Measurements from ENCODE around the gene FUBP3. TPM values are rescaled to one million over a fixed set of nuclear protein-coding genes. Genes with fewer than 3 reads are reported as not detected.

Gene FUBP3
- polyA plus RNA-seq, 1 experiment: 38.8 TPM

GRCh38 chr9:130668659-130669058, 89.3 kb downstream of the FUBP3 start:
- no peaks in the 10 kb centered on the region for H3K36me3 ChIP-seq (ENCODE audit: control insufficient read depth, insufficient read depth, low read length)
- DNase-seq (ENCODE audit: low read depth): no peak
- CTCF ChIA-PET: interaction anchor here (1.5 kb wide), 2 partner anchors 14 to 42 kb away, joined by 4 to 6 read pairs; no protein-coding TSS in a partner anchor
- no peak overlapping the region for H3K4me3 ChIP-seq (ENCODE audit: low read depth, low read length)
- POLR2A ChIA-PET: no interaction called here
- TF ChIP-seq CTCF (IDR thresholded peaks at IDR 0.05; ENCODE audit: insufficient read depth, low read depth, low read length): no peak
- peaks cover 41% of the 10 kb centered on the region for H3K27me3 ChIP-seq (ENCODE audit: control insufficient read depth, insufficient read depth, low read length)

- no peak for TF ChIP-seq CTCF (IDR thresholded peaks at IDR 0.05; ENCODE audit: insufficient read depth, low read depth, low read length)
- no peak for DNase-seq (ENCODE audit: low read depth)
- Histone ChIP-seq H3K4me3 (ENCODE audit: low read depth, low read length) (no peak overlapping the region), H3K27me3 (ENCODE audit: control insufficient read depth, insufficient read depth, low read length) (peaks cover 29% of the 10 kb centered on the region), H3K36me3 (ENCODE audit: control insufficient read depth, insufficient read depth, low read length) (no peaks in the 10 kb centered on the region)
- ChIA-PET POLR2A (no interaction called here), CTCF (interaction anchor here (0.6 kb wide), 2 partner anchors 16 to 113 kb away, joined by 3 to 4 read pairs; no protein-coding TSS in a partner anchor)
Observed at GRCh38 chr9:130669965-130670364, 90.6 kb downstream of the FUBP3 start.

GRCh38 chr9:130670644-130671043, 91.3 kb downstream of the FUBP3 start:
- no peak for DNase-seq (ENCODE audit: low read depth)
- Histone ChIP-seq H3K27me3 (ENCODE audit: control insufficient read depth, insufficient read depth, low read length) (peaks cover 26% of the 10 kb centered on the region), H3K36me3 (ENCODE audit: control insufficient read depth, insufficient read depth, low read length) (no peaks in the 10 kb centered on the region), H3K4me3 (ENCODE audit: low read depth, low read length) (no peak overlapping the region)
- no peak for TF ChIP-seq CTCF (IDR thresholded peaks at IDR 0.05; ENCODE audit: insufficient read depth, low read depth, low read length)
- ChIA-PET CTCF (no interaction called here), POLR2A (no interaction called here)

- TF ChIP-seq CTCF (IDR thresholded peaks at IDR 0.05; ENCODE audit: insufficient read depth, low read depth, low read length): no peak
- POLR2A ChIA-PET: no interaction called here
- Histone ChIP-seq H3K36me3 (ENCODE audit: control insufficient read depth, insufficient read depth, low read length) (no peaks in the 10 kb centered on the region), H3K4me3 (ENCODE audit: low read depth, low read length) (no peak overlapping the region), H3K27me3 (ENCODE audit: control insufficient read depth, insufficient read depth, low read length) (peaks cover 11% of the 10 kb centered on the region)
- DNase-seq (ENCODE audit: low read depth): no peak
- CTCF ChIA-PET: interaction anchor here (1.3 to 1.7 kb wide), 2 partner anchors 10 to 12 kb away, joined by 6 to 7 read pairs; no protein-coding TSS in a partner anchor
Observed at GRCh38 chr9:130672466-130672865, 93.1 kb downstream of the FUBP3 start.

- no peak for DNase-seq (ENCODE audit: low read depth)
- no peak for TF ChIP-seq CTCF (IDR thresholded peaks at IDR 0.05; ENCODE audit: insufficient read depth, low read depth, low read length)
- no peak overlapping the region for H3K4me3 ChIP-seq (ENCODE audit: low read depth, low read length)
- H3K27me3 ChIP-seq (ENCODE audit: control insufficient read depth, insufficient read depth, low read length): peaks cover 6% of the 10 kb centered on the region
- no peaks in the 10 kb centered on the region for H3K36me3 ChIP-seq (ENCODE audit: control insufficient read depth, insufficient read depth, low read length)
- ChIA-PET CTCF (interaction anchor here (0.7 to 1.7 kb wide), 3 partner anchors 9 to 208 kb away, joined by 4 to 7 read pairs (median 6); no protein-coding TSS in a partner anchor), POLR2A (no interaction called here)
Observed at GRCh38 chr9:130672933-130673615, 93.7 kb downstream of the FUBP3 start.

Measured in BJ (cell line).